ENCODE data around the gene FXYD6.

Gene FXYD6

GRCh38 chr11:117874910-117875381 lies 1.5 kb downstream of the FXYD6 start:
- H3K27ac ChIP-seq, result peak overlapping the region in 1 of 2 donors; percentile 61
- peak overlapping the region; percentile 74 for H3K4me3 ChIP-seq
- DNase-seq (ENCODE audit: low spot score), result peak; percentile 56
- no peak for TF ChIP-seq CTCF (IDR thresholded peaks at IDR 0.05)

GRCh38 chr11:117874253-117874909 lies 2.1 kb downstream of the FXYD6 start:
- Histone ChIP-seq H3K27ac (peak overlapping the region in 1 of 2 donors; percentile 41), H3K4me3 (peak overlapping the region; percentile 74)
- TF ChIP-seq CTCF (IDR thresholded peaks at IDR 0.05), result no peak
- DNase-seq (ENCODE audit: low spot score), result peak; percentile 64

GRCh38 chr11:117873828-117874125 lies 2.7 kb downstream of the FXYD6 start:
- DNase-seq (ENCODE audit: low spot score), result peak; percentile 47
- no peak overlapping the region for H3K4me3 ChIP-seq
- TF ChIP-seq CTCF (IDR thresholded peaks at IDR 0.05), result no peak
- peak overlapping the region in 1 of 2 donors; percentile 42 for H3K27ac ChIP-seq

DNA sequence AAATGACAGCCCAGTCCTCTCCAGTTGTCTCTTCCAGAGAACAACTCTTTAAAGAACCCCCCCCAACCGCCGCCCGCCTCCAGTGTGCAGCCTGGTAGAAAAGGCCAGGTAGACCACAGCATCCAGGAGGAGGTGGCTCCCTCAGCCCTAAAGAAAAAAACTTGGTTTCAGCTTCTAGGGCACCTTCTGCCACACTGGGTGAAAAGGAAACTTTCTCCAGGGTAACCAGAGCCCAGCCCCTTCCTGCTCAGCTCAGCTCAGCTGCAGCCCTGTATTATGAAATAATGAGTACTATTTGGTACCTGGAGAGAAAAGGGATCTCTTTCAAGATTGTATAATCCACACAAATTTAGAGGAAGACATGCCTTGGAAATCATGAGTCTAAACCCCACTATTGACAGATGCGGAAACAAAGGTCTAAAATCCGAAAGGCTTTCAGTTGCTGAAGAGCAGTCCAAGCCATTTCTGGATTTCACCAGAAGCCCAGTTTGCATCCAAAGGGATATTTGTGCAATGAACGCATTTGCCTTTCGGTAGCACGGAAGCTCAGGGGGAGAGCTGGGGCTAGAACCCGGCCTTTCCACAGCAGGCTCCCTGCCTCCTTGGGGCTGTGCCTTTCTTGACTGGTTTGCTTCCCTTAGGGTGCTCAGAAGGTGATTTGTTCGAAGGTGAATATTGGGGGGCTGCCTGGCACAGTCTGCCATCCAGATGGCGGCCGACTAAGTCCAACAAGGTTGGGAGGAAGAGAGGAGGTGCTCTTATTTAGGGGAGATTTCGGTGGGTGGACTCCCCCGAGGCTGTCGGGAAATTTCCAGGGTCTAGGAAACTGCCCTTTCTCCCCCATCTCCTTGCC lies 3.3 kb downstream of the FXYD6 start:
- Histone ChIP-seq H3K27ac (peak overlapping the region in 1 of 2 donors; percentile 42), H3K4me3 (no peak overlapping the region)
- no peak for TF ChIP-seq CTCF (IDR thresholded peaks at IDR 0.05)
- peak; percentile 47 for DNase-seq (ENCODE audit: low spot score)

- peak; percentile 69 for DNase-seq (ENCODE audit: low spot score)
- TF ChIP-seq CTCF (IDR thresholded peaks at IDR 0.05), result no peak
- H3K4me3 ChIP-seq, result no peak overlapping the region
- H3K27ac ChIP-seq, result peak overlapping the region in 1 of 2 donors; percentile 37
Observed at GRCh38 chr11:117872420-117872961, 4.0 kb downstream of the FXYD6 start.

DNA sequence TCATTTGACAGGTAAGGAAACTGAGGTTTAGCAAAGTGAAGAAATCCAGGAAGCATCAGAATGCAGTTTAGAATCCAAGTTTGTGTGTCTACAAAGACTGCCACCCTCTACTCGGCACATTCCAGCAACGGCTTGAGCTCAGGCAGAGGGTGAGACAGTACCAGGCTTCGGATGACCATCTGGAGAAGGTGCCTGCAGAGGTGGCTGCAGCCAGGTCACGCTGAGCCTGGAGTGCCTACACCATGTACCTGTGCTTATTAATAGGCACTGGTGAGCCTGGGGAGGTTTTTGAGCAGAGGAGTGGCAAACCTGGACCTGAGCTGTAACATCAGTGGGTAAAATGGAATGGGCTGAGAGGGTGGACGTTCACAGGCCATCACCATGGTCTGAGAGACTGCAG lies 4.7 kb downstream of the FXYD6 start:
- TF ChIP-seq CTCF (IDR thresholded peaks at IDR 0.05), result no peak
- Histone ChIP-seq H3K4me3 (no peak overlapping the region), H3K27ac (peak overlapping the region in 1 of 2 donors; percentile 37)
- no peak for DNase-seq (ENCODE audit: low spot score)
